Measurements from ENCODE around the gene SNRK. TPM values are rescaled to one million over a fixed set of nuclear protein-coding genes. Genes with fewer than 3 reads are reported as not detected.

The SNRK gene
- total and polyA plus RNA-seq, 9 of the 15 experiments (the other 6 are each of a cell fraction or from before 2014, with no cell fraction given): 1.7 to 12.3 (median 7.3) TPM

DNA sequence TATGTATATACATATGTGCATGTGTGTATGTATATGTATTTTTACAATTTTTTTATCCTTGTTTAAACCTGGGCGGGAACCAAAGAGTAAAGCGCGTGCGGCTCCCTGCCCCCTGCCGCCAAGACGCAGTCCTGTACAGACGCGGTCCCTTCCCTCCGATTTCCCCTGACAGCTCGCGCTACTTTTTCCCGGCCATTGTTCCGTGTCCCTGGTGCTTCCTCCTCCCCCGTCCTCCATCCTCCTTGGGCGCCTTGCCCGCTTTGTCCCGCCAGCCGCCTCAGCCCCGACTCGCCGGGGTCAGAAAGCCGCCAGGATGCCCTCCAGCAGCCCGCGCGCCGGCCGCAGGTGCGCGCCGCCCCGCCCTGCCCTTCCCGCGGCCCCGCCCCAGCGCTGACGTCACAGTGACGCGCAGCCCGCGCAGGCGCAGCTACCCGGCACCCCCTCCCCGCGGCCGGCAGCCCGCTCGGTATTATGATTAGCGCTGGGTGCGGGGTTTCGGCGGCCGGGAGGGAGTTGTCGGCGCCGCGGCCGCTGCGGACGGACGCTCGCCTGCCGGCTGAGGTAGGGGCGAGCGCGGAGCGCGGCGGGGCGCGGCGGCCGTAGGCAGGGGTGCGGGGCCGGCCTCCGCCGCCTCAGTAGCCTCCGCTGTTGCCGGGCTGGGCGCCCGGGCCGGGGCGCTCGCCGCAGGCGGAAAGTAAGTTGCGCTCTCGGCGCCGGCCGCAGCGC, at the start of gene SNRK (continued):
- TF ChIP-seq, protein P1, sequence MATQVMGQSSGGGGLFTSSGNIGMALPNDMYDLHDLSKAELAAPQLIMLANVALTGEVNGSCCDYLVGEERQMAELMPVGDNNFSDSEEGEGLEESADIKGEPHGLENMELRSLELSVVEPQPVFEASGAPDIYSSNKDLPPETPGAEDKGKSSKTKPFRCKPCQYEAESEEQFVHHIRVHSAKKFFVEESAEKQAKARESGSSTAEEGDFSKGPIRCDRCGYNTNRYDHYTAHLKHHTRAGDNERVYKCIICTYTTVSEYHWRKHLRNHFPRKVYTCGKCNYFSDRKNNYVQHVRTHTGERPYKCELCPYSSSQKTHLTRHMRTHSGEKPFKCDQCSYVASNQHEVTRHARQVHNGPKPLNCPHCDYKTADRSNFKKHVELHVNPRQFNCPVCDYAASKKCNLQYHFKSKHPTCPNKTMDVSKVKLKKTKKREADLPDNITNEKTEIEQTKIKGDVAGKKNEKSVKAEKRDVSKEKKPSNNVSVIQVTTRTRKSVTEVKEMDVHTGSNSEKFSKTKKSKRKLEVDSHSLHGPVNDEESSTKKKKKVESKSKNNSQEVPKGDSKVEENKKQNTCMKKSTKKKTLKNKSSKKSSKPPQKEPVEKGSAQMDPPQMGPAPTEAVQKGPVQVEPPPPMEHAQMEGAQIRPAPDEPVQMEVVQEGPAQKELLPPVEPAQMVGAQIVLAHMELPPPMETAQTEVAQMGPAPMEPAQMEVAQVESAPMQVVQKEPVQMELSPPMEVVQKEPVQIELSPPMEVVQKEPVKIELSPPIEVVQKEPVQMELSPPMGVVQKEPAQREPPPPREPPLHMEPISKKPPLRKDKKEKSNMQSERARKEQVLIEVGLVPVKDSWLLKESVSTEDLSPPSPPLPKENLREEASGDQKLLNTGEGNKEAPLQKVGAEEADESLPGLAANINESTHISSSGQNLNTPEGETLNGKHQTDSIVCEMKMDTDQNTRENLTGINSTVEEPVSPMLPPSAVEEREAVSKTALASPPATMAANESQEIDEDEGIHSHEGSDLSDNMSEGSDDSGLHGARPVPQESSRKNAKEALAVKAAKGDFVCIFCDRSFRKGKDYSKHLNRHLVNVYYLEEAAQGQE (IDR thresholded peaks at IDR 0.05; ENCODE audit: borderline replicate concordance): 0 out of 2 replicates have a peak, but pooled peaks have one; percentile 8
- TF ChIP-seq, protein P1 (CRISPR knock-in tag; IDR thresholded peaks at IDR 0.05; ENCODE audit: low read depth): no peak
- TF ChIP-seq, protein P2, sequence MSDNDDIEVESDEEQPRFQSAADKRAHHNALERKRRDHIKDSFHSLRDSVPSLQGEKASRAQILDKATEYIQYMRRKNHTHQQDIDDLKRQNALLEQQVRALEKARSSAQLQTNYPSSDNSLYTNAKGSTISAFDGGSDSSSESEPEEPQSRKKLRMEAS (CRISPR knock-in tag; IDR thresholded peaks at IDR 0.05): peak; percentile 76
- TF ChIP-seq ELF4 (CRISPR knock-in tag; IDR thresholded peaks at IDR 0.05) (no peak), HSF4 (CRISPR knock-in tag; IDR thresholded peaks at IDR 0.05; ENCODE audit: borderline replicate concordance) (no peak), RFX7 (CRISPR knock-in tag; IDR thresholded peaks at IDR 0.05) (no peak), ATF2 (CRISPR knock-in tag; IDR thresholded peaks at IDR 0.05) (no peak), ATF1 (CRISPR knock-in tag; IDR thresholded peaks at IDR 0.05) (peak; percentile 70), ATF1 (tag; IDR thresholded peaks at IDR 0.05) (peak; percentile 98), ZEB2 (IDR thresholded peaks at IDR 0.05) (peak; percentile 65; the same call in 1 of the 2 replicates), RBM34 (IDR thresholded peaks at IDR 0.05; ENCODE audit: borderline replicate concordance, insufficient read depth, low read length) (no peak), ZNF280A (IDR thresholded peaks at IDR 0.05; ENCODE audit: low read depth, partially characterized antibody) (no peak), ZNF583 (CRISPR knock-in tag; IDR thresholded peaks at IDR 0.05) (no peak), FOXP1 (CRISPR knock-in tag; IDR thresholded peaks at IDR 0.05) (peak; percentile 79), ZNF3 (CRISPR knock-in tag; IDR thresholded peaks at IDR 0.05) (no peak), EHMT2 (IDR thresholded peaks at IDR 0.05) (no peak)

Measured in K562 (cell line).